Mesothelial cell of epicardium (in vitro differentiated cells): Measurements from ENCODE around the gene FBXW5. TPM values are rescaled to one million over a fixed set of nuclear protein-coding genes. Genes with fewer than 3 reads are reported as not detected.

Source experiments
- DNase-seq, 2 experiments: peaks; one replicate each; pipeline ENCODE4 v3.0.0; 2021; ENCODE audit warnings: low spot score in 2 of 2; ENCODE audit not compliant: unreplicated experiment in 2 of 2
- H3K27ac Mint-ChIP-seq: 2 replicates; pipeline ENCODE4 v1.8.0; 2021; ENCODE audit warnings: mixed read lengths
- H3K27me3 Mint-ChIP-seq: 2 replicates; pipeline ENCODE4 v1.8.0; 2021; ENCODE audit warnings: low read depth, mixed read lengths
- H3K36me3 Mint-ChIP-seq: 2 replicates; pipeline ENCODE4 v1.8.0; 2021; ENCODE audit warnings: mixed read lengths
- H3K4me1 Mint-ChIP-seq: 2 replicates; pipeline ENCODE4 v1.8.0; 2021; ENCODE audit warnings: mixed read lengths
- H3K4me3 Mint-ChIP-seq: 2 replicates; pipeline ENCODE4 v1.8.0; 2021; ENCODE audit warnings: mild to moderate bottlenecking, moderate library complexity, mixed read lengths
- H3K9me3 Mint-ChIP-seq: 2 replicates; pipeline ENCODE4 v1.8.0; 2021; ENCODE audit warnings: mixed read lengths
- CTCF ChIP-seq: fragments of 200-600 bp; sonication (generic); IDR thresholded peaks from one replicate; pipeline ENCODE4 v1.5.0; 2021; ENCODE audit warnings: antibody characterized with exemption; ENCODE audit not compliant: unreplicated experiment
- total RNA-seq: library from RNA; stranded (reverse); gene quantifications from 3 replicates; pipeline ENCODE4 v1.2.1, GENCODE V29; 2021

FBXW5 gene
- total RNA-seq, 1 donor from 2014 or later: 58.9 TPM

- Mint-ChIP-seq H3K27me3 (no peaks in the 10 kb centered on the region), H3K4me3 (no peak overlapping the region), H3K9me3 (peaks cover 6% of the 10 kb centered on the region), H3K36me3 (peaks cover 16% of the 10 kb centered on the region), H3K27ac (no peak overlapping the region), H3K4me1 (no peaks in the 10 kb centered on the region)
- no peak for TF ChIP-seq CTCF
- DNase-seq: no peak
Measured at GRCh38 chr9:136927343-136928271, 16.9 kb downstream of the FBXW5 start.

- TF ChIP-seq CTCF: no peak
- H3K27ac Mint-ChIP-seq: no peak overlapping the region
- H3K4me1 Mint-ChIP-seq: no peaks in the 10 kb centered on the region
Measured at GRCh38 chr9:136926749-136927148, 17.8 kb downstream of the FBXW5 start.

GRCh38 chr9:136926154-136926704 lies 18.3 kb downstream of the FBXW5 start:
- no peak for TF ChIP-seq CTCF
- H3K36me3 Mint-ChIP-seq: peaks cover 12% of the 10 kb centered on the region
- no peaks in the 10 kb centered on the region for H3K4me1 Mint-ChIP-seq
- H3K4me3 Mint-ChIP-seq: no peak overlapping the region
- H3K27me3 Mint-ChIP-seq: no peaks in the 10 kb centered on the region
- H3K27ac Mint-ChIP-seq: no peak overlapping the region
- H3K9me3 Mint-ChIP-seq: no peaks in the 10 kb centered on the region
- DNase-seq: no peak

More at GRCh38 chr9:136926749-136927148, 17.8 kb downstream of the FBXW5 start:
- H3K27me3 Mint-ChIP-seq: no peaks in the 10 kb centered on the region
- peaks cover 1% of the 10 kb centered on the region for H3K9me3 Mint-ChIP-seq
- H3K36me3 Mint-ChIP-seq: peaks cover 13% of the 10 kb centered on the region
- H3K4me3 Mint-ChIP-seq: no peak overlapping the region
- no peak for DNase-seq

GRCh38 chr9:136925414-136926153 lies 19.0 kb downstream of the FBXW5 start:
- H3K27ac Mint-ChIP-seq: no peak overlapping the region
- no peaks in the 10 kb centered on the region for H3K27me3 Mint-ChIP-seq
- no peak overlapping the region for H3K4me3 Mint-ChIP-seq
- TF ChIP-seq CTCF: no peak
- no peaks in the 10 kb centered on the region for H3K4me1 Mint-ChIP-seq
- H3K9me3 Mint-ChIP-seq: no peaks in the 10 kb centered on the region
- no peak for DNase-seq
- H3K36me3 Mint-ChIP-seq: peaks cover 15% of the 10 kb centered on the region

GRCh38 chr9:136923881-136924280 lies 20.7 kb downstream of the FBXW5 start:
- no peak for TF ChIP-seq CTCF
- Mint-ChIP-seq H3K27ac (no peak overlapping the region), H3K4me1 (no peaks in the 10 kb centered on the region), H3K36me3 (peaks cover 20% of the 10 kb centered on the region), H3K27me3 (no peaks in the 10 kb centered on the region), H3K4me3 (no peak overlapping the region), H3K9me3 (no peaks in the 10 kb centered on the region)
- DNase-seq: no peak
